TTC549 (cell line): ENCODE results near the gene BSND.

Experiments used
- FAIRE-seq: peaks from 2 replicates; lab custom pipeline; 2012; peaks lifted over from hg19 to GRCh38; lab: Jason Lieb, UNC

Gene BSND

GRCh38 chr1:54994355-54994990 lies 4.3 kb upstream of the BSND start:
- FAIRE-seq: no peak

- no peak for FAIRE-seq
Measured at GRCh38 chr1:54995013-54995760, 3.5 kb upstream of the BSND start.

- FAIRE-seq: no peak
Measured at GRCh38 chr1:54995835-54996234, 2.9 kb upstream of the BSND start.

GRCh38 chr1:54996359-54996868 lies 2.3 kb upstream of the BSND start:
- no peak for FAIRE-seq

GRCh38 chr1:54996869-54997710 lies 1.6 kb upstream of the BSND start:
- no peak for FAIRE-seq

- FAIRE-seq: no peak
Measured at GRCh38 chr1:54997711-54997986, 1.1 kb upstream of the BSND start.

- FAIRE-seq: no peak
Measured at GRCh38 chr1:54998100-54998499, 633 bp upstream of the BSND start.

GRCh38 chr1:55000110-55001085 lies 1.7 kb downstream of the BSND start:
- FAIRE-seq: no peak

- FAIRE-seq: no peak
Measured at GRCh38 chr1:55001311-55001710, 2.6 kb downstream of the BSND start.

GRCh38 chr1:55002686-55003085 lies 4.0 kb downstream of the BSND start:
- FAIRE-seq: no peak

GRCh38 chr1:55005351-55006140 lies 6.8 kb downstream of the BSND start:
- no peak for FAIRE-seq

GRCh38 chr1:55006931-55007330 lies 8.2 kb downstream of the BSND start:
- no peak for FAIRE-seq

GRCh38 chr1:55007625-55008024 lies 8.9 kb downstream of the BSND start:
- no peak for FAIRE-seq

- FAIRE-seq: no peak
Measured at GRCh38 chr1:55010194-55010886, 11.6 kb downstream of the BSND start.

- FAIRE-seq: no peak
Measured at GRCh38 chr1:55010887-55011217, 12.1 kb downstream of the BSND start.

- no peak for FAIRE-seq
Measured at GRCh38 chr1:55012661-55013060, 13.9 kb downstream of the BSND start.

GRCh38 chr1:55015123-55015522 lies 16.4 kb downstream of the BSND start:
- FAIRE-seq: no peak

GRCh38 chr1:55015731-55016620 lies 17.2 kb downstream of the BSND start:
- FAIRE-seq: no peak

- no peak for FAIRE-seq
Measured at GRCh38 chr1:55018395-55018794, 19.7 kb downstream of the BSND start.
